Choroid plexus epithelial cell (primary cell): ENCODE data around the gene STAMBPL1.

Experiments used
- DNase-seq: peaks from one replicate; pipeline ENCODE4 v3.0.0-alpha.2; 2010; ENCODE audit warnings: low read depth
- H3K4me3 ChIP-seq: 2 replicates; pipeline ENCODE4 v1.5.1; 2011; ENCODE audit warnings: low read depth, mild to moderate bottlenecking, control low read depth, low read length, moderate library complexity
- TF ChIP-seq, protein P1 (sequence below): conservative IDR thresholded peaks from 2 replicates; pipeline ENCODE4 v1.5.1; 2011; ENCODE audit warnings: low read depth, mild to moderate bottlenecking, control low read depth, inconsistent platforms, low read length, moderate library complexity

STAMBPL1 gene

DNA sequence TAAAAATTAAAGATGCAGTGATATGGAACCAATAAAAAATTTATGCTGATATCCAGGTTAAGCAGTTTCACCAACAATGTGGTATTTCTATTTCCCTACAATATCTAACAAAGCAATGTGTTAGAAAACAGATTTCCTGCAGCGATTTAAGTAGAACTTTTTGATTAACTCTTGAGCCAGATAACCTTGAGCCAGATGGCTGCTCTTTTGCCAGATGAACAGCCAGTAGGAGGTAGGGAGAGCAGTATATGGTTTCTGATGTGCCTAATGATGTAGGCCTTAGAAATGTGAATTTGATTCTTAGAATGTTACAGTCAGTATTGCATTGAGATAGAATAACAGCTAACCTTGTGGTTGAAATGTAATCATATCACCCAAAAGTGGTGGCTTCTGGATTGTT is 31.1 kb downstream of the STAMBPL1 start:
- TF ChIP-seq, protein P1, sequence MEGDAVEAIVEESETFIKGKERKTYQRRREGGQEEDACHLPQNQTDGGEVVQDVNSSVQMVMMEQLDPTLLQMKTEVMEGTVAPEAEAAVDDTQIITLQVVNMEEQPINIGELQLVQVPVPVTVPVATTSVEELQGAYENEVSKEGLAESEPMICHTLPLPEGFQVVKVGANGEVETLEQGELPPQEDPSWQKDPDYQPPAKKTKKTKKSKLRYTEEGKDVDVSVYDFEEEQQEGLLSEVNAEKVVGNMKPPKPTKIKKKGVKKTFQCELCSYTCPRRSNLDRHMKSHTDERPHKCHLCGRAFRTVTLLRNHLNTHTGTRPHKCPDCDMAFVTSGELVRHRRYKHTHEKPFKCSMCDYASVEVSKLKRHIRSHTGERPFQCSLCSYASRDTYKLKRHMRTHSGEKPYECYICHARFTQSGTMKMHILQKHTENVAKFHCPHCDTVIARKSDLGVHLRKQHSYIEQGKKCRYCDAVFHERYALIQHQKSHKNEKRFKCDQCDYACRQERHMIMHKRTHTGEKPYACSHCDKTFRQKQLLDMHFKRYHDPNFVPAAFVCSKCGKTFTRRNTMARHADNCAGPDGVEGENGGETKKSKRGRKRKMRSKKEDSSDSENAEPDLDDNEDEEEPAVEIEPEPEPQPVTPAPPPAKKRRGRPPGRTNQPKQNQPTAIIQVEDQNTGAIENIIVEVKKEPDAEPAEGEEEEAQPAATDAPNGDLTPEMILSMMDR, result no peak
- DNase-seq, result no peak

GRCh38 chr10:88911851-88912250 is 31.8 kb downstream of the STAMBPL1 start:
- TF ChIP-seq, protein P1, result no peak
- DNase-seq, result no peak
- H3K4me3 ChIP-seq, result no peak overlapping the region

More for the DNA sequence above, 31.1 kb downstream of the STAMBPL1 start:
- H3K4me3 ChIP-seq, result no peak overlapping the region

DNA sequence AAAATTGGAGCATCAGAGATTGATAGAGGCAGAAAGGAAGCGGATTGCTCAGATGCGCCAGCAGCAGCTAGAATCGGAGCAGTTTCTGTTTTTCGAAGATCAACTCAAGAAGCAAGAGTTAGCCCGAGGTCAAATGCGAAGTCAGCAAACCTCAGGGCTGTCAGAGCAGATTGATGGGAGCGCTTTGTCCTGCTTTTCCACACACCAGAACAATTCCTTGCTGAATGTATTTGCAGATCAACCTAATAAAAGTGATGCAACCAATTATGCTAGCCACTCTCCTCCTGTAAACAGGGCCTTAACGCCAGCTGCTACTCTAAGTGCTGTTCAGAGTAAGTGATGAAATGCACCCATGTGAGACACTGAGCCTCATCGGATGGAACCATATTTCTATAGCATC is 33.1 kb downstream of the STAMBPL1 start:
- TF ChIP-seq, protein P1, result no peak
- DNase-seq, result no peak
- no peak overlapping the region for H3K4me3 ChIP-seq

GRCh38 chr10:88913788-88914187 is 33.7 kb downstream of the STAMBPL1 start:
- no peak for DNase-seq
- TF ChIP-seq, protein P1, result no peak
- H3K4me3 ChIP-seq, result no peak overlapping the region

DNA sequence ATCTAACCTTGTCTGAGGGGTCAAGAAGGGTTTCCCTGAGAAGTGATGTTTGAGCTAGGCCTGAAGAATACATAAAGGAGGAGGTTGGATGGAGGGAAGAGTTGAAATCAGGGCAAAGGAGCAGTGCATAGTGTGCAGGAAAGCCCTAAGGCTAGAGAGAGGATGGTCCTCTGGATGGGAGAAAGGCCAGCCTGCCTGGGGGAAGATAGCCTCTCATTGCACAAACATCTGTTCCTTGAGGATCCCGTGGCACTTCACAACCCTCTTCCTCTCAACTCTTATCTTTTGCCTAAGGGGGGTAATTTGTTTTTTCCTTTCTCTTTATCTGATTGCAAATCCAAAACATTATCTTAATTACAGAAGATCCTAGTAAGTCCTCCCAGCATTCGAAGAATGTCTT is 35.7 kb downstream of the STAMBPL1 start:
- DNase-seq, result no peak
- TF ChIP-seq, protein P1, result no peak
- no peak overlapping the region for H3K4me3 ChIP-seq

DNA sequence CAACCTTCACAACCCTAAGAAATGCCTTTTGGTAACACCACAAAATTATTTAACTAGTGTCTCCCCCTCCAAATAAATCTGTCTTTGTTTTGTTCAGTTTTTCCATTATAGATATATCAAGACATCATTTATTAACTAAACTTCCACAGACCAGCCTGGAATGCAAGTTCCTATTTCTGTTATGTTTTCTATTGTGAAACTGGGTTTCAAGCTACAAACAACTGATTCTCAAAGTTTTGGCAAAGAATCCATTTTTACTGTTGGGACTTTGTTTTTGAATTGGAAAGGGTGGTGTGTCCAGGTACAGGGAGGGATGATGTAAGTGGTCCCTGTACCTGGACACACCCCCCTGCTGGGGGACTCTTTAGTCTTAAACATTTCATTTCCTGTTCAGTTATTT is 36.2 kb downstream of the STAMBPL1 start:
- peak; percentile 47 for DNase-seq
- TF ChIP-seq, protein P1, result no peak
- no peak overlapping the region for H3K4me3 ChIP-seq

- no peak for DNase-seq
- TF ChIP-seq, protein P1, result no peak
- no peak overlapping the region for H3K4me3 ChIP-seq
Observed at GRCh38 chr10:88916986-88917385, 36.9 kb downstream of the STAMBPL1 start.
